Kasumi-1 (cell line): Measurements from ENCODE around the gene RARA.

Source experiments
- DNase-seq, 2 experiments: peaks; one replicate each; lab custom pipeline; 2025; lab: John Stamatoyannopoulos, UW

RARA gene

DNA sequence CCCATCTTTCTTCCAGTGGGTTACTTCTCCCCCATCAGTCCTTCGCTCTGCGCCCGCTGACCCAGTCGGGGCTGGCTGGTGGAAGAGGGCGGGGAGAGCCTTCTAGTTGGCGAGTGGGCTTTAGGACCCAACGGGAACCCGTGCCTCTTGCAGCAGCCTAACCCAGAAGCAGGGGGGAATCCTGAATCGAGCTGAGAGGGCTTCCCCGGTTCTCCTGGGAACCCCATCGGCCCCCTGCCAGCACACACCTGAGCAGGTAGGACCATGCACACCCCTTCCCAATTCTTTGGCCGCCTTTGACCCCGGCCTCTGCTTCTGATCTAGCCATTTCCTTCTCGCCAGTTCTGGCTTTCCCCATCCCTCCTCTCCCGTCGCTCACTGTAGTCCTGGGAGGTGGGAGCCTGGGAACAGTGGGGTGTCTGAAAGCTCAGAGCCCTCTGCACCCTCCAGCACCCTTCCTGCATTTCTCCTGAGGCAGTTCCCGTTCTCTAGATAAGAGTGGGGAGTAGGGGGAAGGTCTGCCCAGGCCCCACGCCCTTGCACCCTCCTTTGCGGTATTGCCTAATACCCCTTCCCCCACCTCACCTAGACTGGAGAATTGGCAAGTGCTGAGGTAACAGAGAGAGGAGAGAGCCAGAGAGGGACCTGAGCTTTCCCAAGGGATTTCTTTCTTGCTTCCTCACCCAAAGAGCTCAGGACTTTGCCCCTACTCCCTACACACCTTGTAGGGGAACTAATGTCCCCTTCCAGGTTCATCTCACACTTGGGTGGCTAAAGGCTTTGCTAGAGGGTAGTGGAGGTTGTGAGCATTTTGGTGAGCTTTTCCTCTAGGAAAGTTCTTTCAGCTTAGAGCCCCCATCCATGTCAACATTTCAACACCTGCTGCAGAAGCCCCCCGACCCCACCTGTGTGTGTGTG lies at the start of gene RARA:
RARA (plus strand) TSS at position 150 of the 918 bp plus-strand sequence. CDS start 22,039 bp downstream, outside the sequence.
- DNase-seq = no peak

DNA sequence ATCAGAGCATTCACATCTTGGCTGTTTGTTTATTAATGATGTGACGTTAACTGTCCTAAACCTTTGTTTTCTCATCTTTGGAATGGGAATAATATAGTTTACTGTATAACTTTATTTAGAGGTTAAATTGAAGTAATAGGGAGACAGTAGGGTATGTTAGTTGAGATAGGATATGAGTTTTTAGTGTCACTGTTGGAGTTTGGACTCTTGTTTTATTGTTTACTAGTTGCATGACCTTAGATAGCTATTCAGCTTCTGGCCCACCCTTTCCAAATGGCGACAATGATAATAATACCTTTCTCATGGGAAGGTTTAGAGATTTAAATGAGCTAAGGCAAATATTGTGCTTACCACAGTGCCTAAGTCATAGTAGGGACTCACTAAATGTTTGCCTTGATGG lies 49.5 kb upstream of the RARA start:
- DNase-seq = no peak

DNA sequence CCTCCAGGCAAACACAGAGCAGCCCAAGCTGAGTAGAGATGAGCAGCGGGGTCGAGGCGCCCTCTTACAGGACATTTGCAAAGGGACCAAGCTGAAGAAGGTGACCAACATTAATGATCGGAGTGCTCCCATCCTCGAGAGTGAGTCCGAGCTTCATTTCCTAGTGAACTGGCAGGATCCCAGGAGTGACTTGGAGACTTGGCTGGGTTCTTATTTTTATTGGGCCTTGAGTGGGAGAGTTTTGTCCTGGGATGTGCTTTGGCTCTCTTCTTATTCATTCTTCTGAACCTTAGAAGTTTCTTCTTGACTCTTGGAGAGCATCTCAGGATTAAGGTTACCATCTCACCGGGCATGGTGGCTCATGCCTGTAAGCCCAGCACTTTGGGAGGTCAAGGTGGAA lies 48.5 kb upstream of the RARA start:
- DNase-seq = no peak

DNA sequence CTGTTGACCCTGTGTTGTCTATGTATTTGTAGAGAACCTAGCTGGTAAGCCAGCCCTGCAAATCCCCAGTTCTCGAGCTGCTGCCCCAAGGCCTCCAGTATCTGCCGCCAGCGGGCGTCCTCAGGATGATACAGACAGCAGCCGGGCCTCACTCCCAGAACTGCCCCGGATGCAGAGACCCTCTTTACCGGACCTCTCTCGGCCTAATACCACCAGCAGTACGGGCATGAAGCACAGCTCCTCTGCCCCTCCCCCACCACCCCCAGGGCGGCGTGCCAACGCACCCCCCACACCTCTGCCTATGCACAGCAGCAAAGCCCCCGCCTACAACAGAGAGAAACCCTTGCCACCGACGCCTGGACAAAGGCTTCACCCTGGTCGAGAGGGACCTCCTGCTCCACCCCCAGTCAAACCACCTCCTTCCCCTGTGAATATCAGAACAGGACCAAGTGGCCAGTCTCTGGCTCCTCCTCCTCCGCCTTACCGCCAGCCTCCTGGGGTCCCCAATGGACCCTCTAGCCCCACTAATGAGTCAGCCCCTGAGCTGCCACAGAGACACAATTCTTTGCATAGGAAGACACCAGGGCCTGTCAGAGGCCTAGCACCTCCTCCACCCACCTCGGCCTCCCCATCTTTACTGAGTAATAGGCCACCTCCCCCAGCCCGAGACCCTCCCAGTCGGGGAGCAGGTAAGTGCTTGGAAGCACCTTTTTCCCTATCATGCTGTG lies 44.4 kb upstream of the RARA start:
- no peak for DNase-seq

- DNase-seq = no peak
Observed at GRCh38 chr17:40265337-40265736, 43.6 kb upstream of the RARA start.

GRCh38 chr17:40266882-40267281 lies 42.1 kb upstream of the RARA start:
- DNase-seq = no peak

GRCh38 chr17:40268141-40268712 lies 40.8 kb upstream of the RARA start:
- no peak for DNase-seq

- DNase-seq = no peak
Observed at GRCh38 chr17:40278414-40278813, 30.6 kb upstream of the RARA start.

DNA sequence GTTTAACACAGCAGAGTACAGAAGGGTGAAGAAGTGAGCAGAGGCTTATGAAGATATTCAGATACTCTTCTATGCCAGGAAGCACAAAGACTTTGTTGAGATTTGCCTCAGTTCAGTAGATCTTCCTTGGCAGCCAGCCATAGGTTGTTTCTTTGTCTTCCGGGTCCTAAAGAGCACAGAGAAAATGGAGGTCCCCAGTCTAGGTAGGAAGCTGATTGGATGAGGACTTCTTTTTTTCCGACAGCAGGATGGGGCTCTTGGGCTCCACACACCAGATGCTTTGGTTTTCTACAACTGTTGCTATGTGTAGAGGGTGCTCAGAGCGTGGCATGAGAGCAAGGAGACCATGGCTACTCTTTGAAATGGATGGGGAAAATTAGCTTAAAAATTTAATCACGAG lies 29.6 kb upstream of the RARA start:
- DNase-seq = no peak

DNA sequence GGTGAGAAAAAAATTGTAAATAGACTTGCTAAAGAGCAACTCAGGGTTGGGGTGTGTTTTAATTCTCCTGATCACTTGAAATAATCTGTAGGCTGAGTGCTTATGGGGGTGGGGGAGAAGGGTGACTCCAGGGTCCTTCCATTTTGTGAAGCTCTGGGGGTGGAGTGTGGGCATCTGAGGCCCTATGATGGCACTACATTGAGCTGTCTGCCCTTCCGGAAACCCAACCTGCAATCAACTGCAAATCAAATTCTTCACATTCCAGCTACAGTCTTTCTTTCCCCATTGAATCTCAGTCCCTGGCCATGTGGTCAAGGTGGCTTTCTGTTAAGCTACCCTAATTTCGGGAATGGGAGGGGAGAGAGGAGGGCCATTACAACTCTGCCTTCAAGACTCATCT lies 27.3 kb upstream of the RARA start:
- DNase-seq = no peak

DNA sequence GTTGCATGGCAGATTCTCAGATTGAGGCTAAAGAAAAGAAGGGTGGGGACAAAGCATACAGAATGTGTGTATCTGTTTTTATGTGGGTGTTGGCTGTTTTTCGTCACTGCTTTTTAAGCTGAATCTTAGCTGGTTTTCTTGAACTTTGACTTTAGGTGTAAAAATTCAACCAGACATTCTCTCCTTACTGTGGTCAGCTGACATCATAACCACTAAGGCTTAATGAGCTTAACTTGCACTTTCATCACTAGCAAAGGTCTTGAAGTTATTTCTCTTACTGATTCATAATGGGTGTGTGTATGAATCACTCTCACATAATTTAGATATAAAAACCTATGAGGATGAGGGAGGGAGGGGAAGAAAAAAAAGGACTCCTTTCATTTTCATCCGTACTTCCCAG lies 25.3 kb upstream of the RARA start:
- DNase-seq = no peak

DNA sequence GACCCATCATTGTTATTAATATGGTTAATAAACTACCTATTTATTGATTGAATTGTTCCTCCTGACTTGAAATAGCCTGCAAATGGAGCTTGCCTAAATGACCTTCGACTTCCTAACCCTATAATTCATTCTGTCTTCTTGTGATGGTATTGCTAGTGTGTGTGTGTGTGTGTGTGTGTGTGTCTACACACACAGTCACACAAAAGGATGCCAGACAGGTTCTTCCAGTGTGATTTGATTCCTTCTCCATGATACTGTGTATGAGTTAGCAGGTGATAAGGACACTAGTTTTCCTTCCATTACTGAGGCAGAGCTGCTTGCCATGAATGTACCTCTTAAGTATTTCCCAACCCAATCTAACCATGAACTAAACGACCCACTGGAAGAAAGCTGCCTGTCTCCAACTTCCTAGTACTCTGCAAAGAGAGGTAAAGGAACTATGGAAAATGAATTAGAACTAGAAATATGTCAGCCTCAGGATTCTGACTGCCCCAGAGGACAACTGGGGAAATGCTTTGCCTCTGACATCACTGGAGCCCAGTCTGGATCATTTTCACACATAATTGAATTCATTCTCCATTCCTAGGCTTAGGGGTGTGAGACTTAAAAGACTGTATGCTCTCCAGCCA lies 24.8 kb upstream of the RARA start:
- peak; percentile 5 to 9 for DNase-seq

- no peak for DNase-seq
Observed at GRCh38 chr17:40286473-40286872, 22.5 kb upstream of the RARA start.

DNA sequence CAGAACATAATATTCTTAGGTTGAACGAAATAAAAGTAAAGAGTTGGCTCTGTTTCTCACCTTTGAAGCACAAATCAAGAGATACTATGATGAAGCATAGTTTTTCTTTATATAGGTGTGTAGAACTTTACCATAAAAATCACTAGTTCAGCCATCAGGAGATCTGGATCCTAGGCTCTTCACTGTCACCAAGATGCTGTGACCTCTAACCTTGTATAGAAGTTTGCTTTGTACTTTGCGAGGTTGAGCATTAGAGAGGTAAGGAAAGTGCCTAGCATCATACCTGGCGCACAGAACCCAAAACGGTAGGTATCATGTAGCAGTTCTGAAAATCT lies 21.9 kb upstream of the RARA start:
- DNase-seq = no peak

GRCh38 chr17:40287494-40288369 lies 21.2 kb upstream of the RARA start, which contains the start of gene CDC6:
CDC6 (plus strand) TSS chr17:40287879; CDS start chr17:40289421, 1,542 bp downstream.
- peak; percentile 99 to 100 for DNase-seq

GRCh38 chr17:40290629-40291280 lies 18.2 kb upstream of the RARA start:
- DNase-seq = peak; percentile 81 to 84

DNA sequence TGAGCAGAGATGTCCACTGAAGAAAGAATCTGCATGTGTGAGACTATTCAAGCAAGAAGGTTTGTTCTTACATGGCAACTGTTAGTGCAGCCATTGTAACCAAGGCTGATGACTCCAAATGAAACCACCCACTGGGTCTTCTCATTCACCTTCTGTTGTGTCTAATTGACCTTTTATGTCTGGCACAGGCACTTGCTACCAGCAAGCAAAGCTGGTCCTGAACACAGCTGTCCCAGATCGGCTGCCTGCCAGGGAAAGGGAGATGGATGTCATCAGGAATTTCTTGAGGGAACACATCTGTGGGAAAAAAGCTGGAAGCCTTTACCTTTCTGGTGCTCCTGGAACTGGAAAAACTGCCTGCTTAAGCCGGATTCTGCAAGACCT lies 17.7 kb upstream of the RARA start:
- no peak for DNase-seq

DNA sequence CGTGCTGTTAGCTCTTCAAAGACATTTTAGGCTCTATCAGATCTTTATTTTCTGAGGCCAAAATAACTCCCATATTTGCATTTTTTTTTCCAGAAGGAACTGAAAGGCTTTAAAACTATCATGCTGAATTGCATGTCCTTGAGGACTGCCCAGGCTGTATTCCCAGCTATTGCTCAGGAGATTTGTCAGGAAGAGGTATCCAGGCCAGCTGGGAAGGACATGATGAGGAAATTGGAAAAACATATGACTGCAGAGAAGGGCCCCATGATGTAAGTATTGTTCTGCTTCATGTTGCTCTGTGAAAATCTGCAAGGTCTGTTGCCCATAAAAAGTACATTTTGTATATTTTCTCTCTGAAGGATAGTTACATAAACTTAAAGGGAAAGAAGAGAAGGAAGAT lies 15.6 kb upstream of the RARA start:
- no peak for DNase-seq

DNA sequence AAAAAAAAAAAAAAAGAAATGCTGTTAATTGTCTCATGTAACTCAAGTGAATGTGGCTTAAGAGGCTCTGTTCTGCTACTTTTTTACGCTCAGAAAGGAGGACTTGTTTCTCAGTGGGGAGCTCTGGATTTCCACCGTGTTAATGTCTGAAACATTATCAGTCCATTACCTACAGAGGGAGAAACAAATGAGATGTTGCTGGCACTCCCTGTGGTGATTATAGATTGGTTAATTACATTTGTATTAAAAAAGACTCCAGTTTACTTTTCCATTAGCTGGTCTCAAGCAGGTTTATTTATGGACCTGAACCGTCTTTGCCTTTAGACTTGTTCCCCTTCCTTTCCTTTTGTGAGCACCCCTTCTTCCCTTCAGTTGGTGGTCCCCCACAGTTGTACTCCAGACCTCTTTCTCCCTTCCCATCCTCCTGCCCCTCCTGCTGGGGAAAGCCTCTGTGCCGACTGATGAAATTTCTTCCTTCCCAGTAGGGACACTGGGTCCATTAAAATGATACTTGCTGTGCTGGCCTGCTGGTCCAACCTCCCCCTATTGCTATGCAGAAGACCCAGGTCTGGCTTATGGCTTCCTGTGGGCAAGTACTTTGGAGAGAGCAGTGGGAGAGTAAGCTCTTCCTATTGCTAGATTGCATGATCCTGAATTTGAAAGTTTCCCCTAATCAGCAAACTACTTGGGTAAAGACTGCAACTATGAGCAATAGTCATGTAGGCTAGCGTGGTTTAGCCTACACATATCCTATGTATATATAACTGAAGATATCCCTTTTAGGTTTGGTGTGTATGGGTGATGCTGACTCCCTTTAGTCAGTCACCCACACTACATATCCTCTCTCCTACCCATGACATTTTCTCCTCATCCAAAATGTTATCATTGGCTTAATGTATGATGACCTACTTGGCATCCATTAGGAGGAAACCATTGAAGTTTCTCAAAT lies 13.2 kb upstream of the RARA start:
- DNase-seq = no peak

GRCh38 chr17:40297511-40297910 lies 11.5 kb upstream of the RARA start:
- DNase-seq = no peak
